BE2C (cell line): ENCODE data around the gene CHMP6.

Experiments used
- DNase-seq: peaks from one replicate; pipeline ENCODE4 v3.0.0-alpha.2; 2020
- H3K27me3 ChIP-seq: fragments of 250-450 bp; sonication (Bioruptor Pico); 2 replicates; pipeline ENCODE4 v1.5.1; 2020; ENCODE audit warnings: mild to moderate bottlenecking
- H3K36me3 ChIP-seq: fragments of 250-450 bp; sonication (Bioruptor Pico); 2 replicates; pipeline ENCODE4 v1.5.1; 2020; ENCODE audit warnings: mild to moderate bottlenecking
- H3K4me1 ChIP-seq: fragments of 250-450 bp; sonication (Bioruptor Pico); 2 replicates; pipeline ENCODE4 v1.5.1; 2020
- H3K4me3 ChIP-seq: 2 replicates; pipeline ENCODE4 v1.5.1; 2011; ENCODE audit warnings: low read depth, low read length
- H3K9me3 ChIP-seq: fragments of 250-450 bp; sonication (Bioruptor Pico); 2 replicates; pipeline ENCODE4 v1.5.1; 2020
- CTCF ChIP-seq: IDR thresholded peaks from 2 replicates; pipeline ENCODE4 v1.5.1; 2012; ENCODE audit warnings: mild to moderate bottlenecking, low read depth, low read length

The CHMP6 gene

DNA sequence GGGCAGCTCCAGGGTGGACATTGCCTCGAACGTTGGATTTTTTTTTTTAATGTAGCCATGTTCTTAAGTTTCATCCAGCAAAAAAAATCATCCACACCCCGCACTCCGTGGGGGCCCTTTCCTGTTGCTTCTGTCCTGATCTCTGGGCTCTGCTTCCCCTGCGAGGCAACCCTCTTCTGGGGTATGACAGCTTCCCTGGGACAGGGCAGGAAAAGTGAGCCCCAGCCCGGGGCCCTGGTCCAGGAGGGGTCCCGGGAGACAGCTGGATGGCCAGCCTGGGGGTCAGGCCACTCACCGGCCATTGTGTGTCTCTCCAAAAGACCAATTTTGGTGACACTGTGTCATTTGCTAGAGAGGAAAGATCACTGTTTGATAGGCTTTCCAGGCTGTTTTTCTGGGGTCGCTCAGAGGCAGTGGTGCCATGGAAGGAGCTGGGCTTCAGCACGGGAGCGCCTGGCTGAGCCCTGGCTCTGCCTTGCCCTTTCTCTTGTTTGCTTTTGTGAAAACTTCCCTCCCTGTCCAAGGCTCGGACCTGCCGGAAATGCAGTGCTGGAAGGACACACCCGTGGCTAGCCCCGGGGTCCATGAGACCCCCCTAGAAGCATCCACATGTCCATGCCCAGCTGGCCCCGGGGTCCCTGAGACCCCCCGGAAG lies 41.0 kb upstream of the CHMP6 start:
- TF ChIP-seq CTCF, result no peak
- no peak for DNase-seq
- Histone ChIP-seq H3K36me3 (peaks cover 37% of the 10 kb centered on the region), H3K27me3 (no peaks in the 10 kb centered on the region), H3K4me3 (no peak overlapping the region), H3K9me3 (no peaks in the 10 kb centered on the region; the same call in 1 of the 2 replicates), H3K4me1 (no peaks in the 10 kb centered on the region)

DNA sequence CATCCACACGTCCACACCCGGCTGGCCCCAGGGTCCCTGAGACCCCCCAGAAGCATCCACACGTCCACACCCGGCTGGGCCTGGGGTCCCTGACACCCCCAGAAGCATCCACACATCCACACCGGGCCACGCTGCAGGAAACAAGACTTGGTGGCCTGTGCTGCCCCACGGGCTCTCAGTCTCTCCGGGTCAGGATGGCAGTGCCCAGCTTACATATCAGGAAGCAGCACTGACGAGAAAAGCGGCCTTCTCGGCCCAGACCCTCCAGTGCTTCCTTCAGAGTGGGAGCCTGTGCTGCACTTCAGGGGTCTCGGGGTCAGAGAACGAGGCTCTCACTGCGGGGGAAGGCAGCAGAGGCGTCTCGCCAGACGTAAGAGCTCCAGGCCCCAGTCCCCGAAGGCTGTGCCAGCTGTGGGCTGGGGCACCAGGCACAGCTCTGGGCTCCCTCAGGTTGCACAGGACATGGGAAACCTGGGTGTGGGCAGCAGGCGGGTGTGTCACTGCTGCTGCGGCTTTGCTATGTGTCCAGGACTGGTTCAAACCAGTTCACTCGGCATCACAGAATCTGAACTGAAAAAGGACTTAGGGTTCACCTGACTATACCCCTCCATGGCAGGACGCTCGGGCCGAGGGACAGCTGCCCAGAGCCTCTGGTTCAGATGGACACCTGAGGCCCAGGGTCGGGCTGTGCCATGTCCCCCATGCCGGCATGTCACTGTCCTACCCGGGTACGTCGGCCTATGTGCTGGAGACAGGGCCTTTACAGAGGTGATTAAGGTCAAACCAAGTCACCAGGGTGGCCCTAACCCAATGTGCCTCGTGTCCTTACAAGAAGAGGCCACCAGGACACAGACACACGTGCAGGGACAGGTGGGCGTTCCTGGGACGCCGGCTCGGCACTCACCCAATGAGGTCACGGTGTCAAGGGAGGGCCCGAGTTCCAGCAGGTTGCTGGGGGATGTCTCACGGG lies 40.2 kb upstream of the CHMP6 start:
- Histone ChIP-seq H3K4me1 (no peaks in the 10 kb centered on the region), H3K27me3 (no peaks in the 10 kb centered on the region), H3K36me3 (peaks cover 28% of the 10 kb centered on the region), H3K4me3 (no peak overlapping the region), H3K9me3 (no peaks in the 10 kb centered on the region; the same call in 1 of the 2 replicates)
- DNase-seq, result no peak
- TF ChIP-seq CTCF, result no peak

DNA sequence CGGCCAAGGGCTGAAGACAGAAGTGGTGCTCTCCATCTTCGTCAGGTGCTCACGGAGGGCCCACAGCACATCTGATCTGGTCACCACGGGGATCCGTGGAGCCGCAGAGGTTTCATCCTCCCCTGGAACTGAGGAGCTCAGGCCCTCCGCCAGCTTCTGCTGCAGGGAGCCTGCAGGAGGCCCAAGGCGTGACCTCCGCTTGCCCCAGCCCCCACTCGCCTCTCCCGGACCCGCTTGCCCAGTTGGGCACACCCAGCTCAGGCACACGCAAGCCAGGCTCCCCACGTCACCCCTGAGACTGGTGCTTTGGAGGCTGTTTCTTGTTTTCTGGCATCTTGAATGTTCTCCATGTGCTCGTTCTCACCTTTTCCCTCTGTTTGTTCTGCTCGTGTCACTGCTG lies 39.4 kb upstream of the CHMP6 start:
- peaks cover 20% of the 10 kb centered on the region for H3K36me3 ChIP-seq
- H3K4me1 ChIP-seq, result no peaks in the 10 kb centered on the region
- no peaks in the 10 kb centered on the region for H3K27me3 ChIP-seq
- H3K4me3 ChIP-seq, result no peak overlapping the region
- DNase-seq, result no peak
- no peak for TF ChIP-seq CTCF
- H3K9me3 ChIP-seq, result no peaks in the 10 kb centered on the region

- Histone ChIP-seq H3K4me3 (no peak overlapping the region), H3K36me3 (peaks cover 12% of the 10 kb centered on the region), H3K9me3 (no peaks in the 10 kb centered on the region), H3K4me1 (peaks cover 3% of the 10 kb centered on the region; the same call in 1 of the 2 replicates), H3K27me3 (no peaks in the 10 kb centered on the region)
- no peak for DNase-seq
- no peak for TF ChIP-seq CTCF
These were observed 37.9 kb upstream of the CHMP6 start for GRCh38 chr17:80953471-80954315.

GRCh38 chr17:80955078-80955477 lies 36.6 kb upstream of the CHMP6 start:
- Histone ChIP-seq H3K9me3 (no peaks in the 10 kb centered on the region), H3K27me3 (no peaks in the 10 kb centered on the region), H3K36me3 (peaks cover 7% of the 10 kb centered on the region), H3K4me1 (peaks cover 12% of the 10 kb centered on the region), H3K4me3 (no peak overlapping the region)
- no peak for TF ChIP-seq CTCF
- no peak for DNase-seq
